ENCODE results near the gene HSPA4.
"Not testable (repeated sequence)": the region's sequence is repeated elsewhere in the genome, so short reads cannot be mapped to it uniquely, and the experiment has no call there.

HSPA4 gene

GRCh38 chr5:133051061-133051541, 712 bp upstream of the HSPA4 start:
- DNase-seq, result no peak

- peak; percentile 40 for DNase-seq
Measured at GRCh38 chr5:133052317-133053175, 733 bp downstream of the HSPA4 start.

- no peak for DNase-seq
Measured at GRCh38 chr5:133053448-133053847, 1.6 kb downstream of the HSPA4 start.

- DNase-seq, result no peak
Measured at GRCh38 chr5:133054697-133055471, 3.1 kb downstream of the HSPA4 start.

GRCh38 chr5:133056891-133057290, 5.1 kb downstream of the HSPA4 start:
- DNase-seq, result no peak

- DNase-seq, result no peak
Measured at GRCh38 chr5:133059621-133060020, 7.8 kb downstream of the HSPA4 start.

GRCh38 chr5:133062276-133062675, 10.5 kb downstream of the HSPA4 start:
- DNase-seq, result no peak

- no peak for DNase-seq
Measured at GRCh38 chr5:133063965-133064364, 12.2 kb downstream of the HSPA4 start.

GRCh38 chr5:133065471-133065870, 13.7 kb downstream of the HSPA4 start:
- DNase-seq, result no peak

- DNase-seq, result no peak
Measured at GRCh38 chr5:133066045-133066444, 14.2 kb downstream of the HSPA4 start.

GRCh38 chr5:133072021-133072420, 20.2 kb downstream of the HSPA4 start:
- DNase-seq, result no peak

- no peak for DNase-seq
Measured at GRCh38 chr5:133075572-133076536, 24.0 kb downstream of the HSPA4 start.

GRCh38 chr5:133079048-133079447, 27.2 kb downstream of the HSPA4 start:
- no peak for DNase-seq

GRCh38 chr5:133081036-133081435, 29.2 kb downstream of the HSPA4 start:
- no peak for DNase-seq

- DNase-seq, result no peak
Measured at GRCh38 chr5:133081703-133082102, 29.9 kb downstream of the HSPA4 start.

GRCh38 chr5:133082128-133082527, 30.3 kb downstream of the HSPA4 start:
- no peak for DNase-seq

- no peak for DNase-seq
Measured at GRCh38 chr5:133083901-133084300, 32.1 kb downstream of the HSPA4 start.

GRCh38 chr5:133085171-133085570, 33.4 kb downstream of the HSPA4 start:
- DNase-seq, result not testable (repeated sequence)

GRCh38 chr5:133086366-133086875, 34.6 kb downstream of the HSPA4 start:
- no peak for DNase-seq

GRCh38 chr5:133088064-133088463, 36.3 kb downstream of the HSPA4 start:
- DNase-seq, result no peak

GRCh38 chr5:133091034-133091433, 39.2 kb downstream of the HSPA4 start:
- no peak for DNase-seq

GRCh38 chr5:133106343-133106742, 54.5 kb downstream of the HSPA4 start:
- DNase-seq, result no peak
